ENCODE results near the gene APOA1.
A peak's percentile ranks its signal among the peaks of the same experiment; 100 is the strongest.

- TF ChIP-seq CTCF (IDR thresholded peaks at IDR 0.05) (peak; percentile 8), EZH2phosphoT487 (IDR thresholded peaks at IDR 0.05) (no peak)
Observed at GRCh38 chr11:116869610-116870009, 32.2 kb upstream of the APOA1 start.
